K562 (cell line): ENCODE measurements around the gene DOCK1. TPM values are rescaled to one million over a fixed set of nuclear protein-coding genes. Genes with fewer than 3 reads are reported as not detected.

ENCODE experiments used
- BACH1 ChIP-seq: fragments of 200-800 bp; sonication (Bioruptor generic); IDR thresholded peaks from 2 replicates; pipeline ENCODE4 v1.6.1; 2016; ENCODE audit warnings: missing genetic modification characterization, missing compliant biosample characterization
- TEAD4 ChIP-seq, 2 experiments: sonication (generic) in 1 of 2; formaldehyde crosslinking in 1 of 2; IDR thresholded peaks; 2 replicates each; pipeline versions ENCODE4 v1.6.1 to v1.8.0; 2012 to 2022; ENCODE audit warnings: borderline replicate concordance in 1 of 2, inconsistent platforms in 1 of 2, low read length in 1 of 2, mild to moderate bottlenecking in 1 of 2, missing genetic modification reagents in 1 of 2
- ZNF263 ChIP-seq: sonication (generic); formaldehyde crosslinking; IDR thresholded peaks from 2 replicates; pipeline ENCODE4 v1.8.0; 2022; ENCODE audit warnings: mild to moderate bottlenecking, missing genetic modification reagents, borderline replicate concordance
- ZNF408 ChIP-seq: fragments of 250-450 bp; sonication (Bioruptor Pico); IDR thresholded peaks from 2 replicates; pipeline ENCODE4 v1.4.0; 2020; ENCODE audit warnings: low read depth, mild to moderate bottlenecking, moderate library complexity
- ZNF75A ChIP-seq: fragments of 450-650 bp; formaldehyde crosslinking; IDR thresholded peaks from 2 replicates; pipeline ENCODE4 v1.4.0; 2020; ENCODE audit warnings: mild to moderate bottlenecking
- polyA plus RNA-seq, 8 experiments: library from polyadenylated mRNA; depleted of rRNA in 4 of 8; stranded (reverse) in 5 of 8; unstranded in 3 of 8; fragments of >200 nt; fragmentation: Nextera tagmentation in 2 of 8; fragmentation: Illumina TruSeq in 1 of 8; extraction: Ambion mirVana in 2 of 8; extraction: Trizol in 1 of 8; gene quantifications; 2 replicates each; pipeline versions ENCODE4 v1.2.1 to v1.2.3, GENCODE V29; 2011 to 2014; ENCODE audit warnings: inconsistent platforms in 1 of 8, missing spikeins in 1 of 8
- total RNA-seq, 7 experiments: library from RNA; depleted of rRNA in 6 of 7; stranded (reverse); fragments of >200 nt in 6 of 7; fragmentation: Illumina TruSeq in 2 of 7; extraction: Trizol in 2 of 7; gene quantifications; 2 replicates each; pipeline versions ENCODE4 v1.2.1 to v1.2.3, GENCODE V29; 2011 to 2021; ENCODE audit warnings: low replicate concordance in 1 of 7
- TF ChIP-seq, protein P1 (sequence below): fragments of 450-650 bp; IDR thresholded peaks from 2 replicates; pipeline ENCODE4 v1.6.1; 2016; ENCODE audit warnings: low read depth
- TF ChIP-seq, protein P2 (sequence below), 2 experiments: IDR thresholded peaks in 1 of 2; conservative IDR thresholded peaks in 1 of 2; 2 replicates each; pipeline ENCODE4 v1.6.1; 2016; ENCODE audit warnings: low read depth in 2 of 2, mild to moderate bottlenecking in 1 of 2, missing compliant biosample characterization in 1 of 2, missing genetic modification characterization in 1 of 2, moderate library complexity in 1 of 2
- TF ChIP-seq, protein P3 (sequence below): sonication (generic); IDR thresholded peaks from 2 replicates; pipeline ENCODE4 v1.6.1; 2016
- TF ChIP-seq, protein P4 (sequence below): fragments of 450-650 bp; IDR thresholded peaks from 2 replicates; pipeline ENCODE4 v1.6.1; 2017; ENCODE audit warnings: antibody characterized with exemption
- TF ChIP-seq, protein P5 (sequence below): fragments of 450-650 bp; formaldehyde crosslinking; IDR thresholded peaks from 2 replicates; pipeline ENCODE4 v1.4.0; 2022; ENCODE audit warnings: missing genetic modification characterization

The DOCK1 gene
- total and polyA plus RNA-seq, 9 of the 15 experiments (the other 6 are each of a cell fraction or from before 2014, with no cell fraction given): 0.31 TPM; not detected in 8

DNA sequence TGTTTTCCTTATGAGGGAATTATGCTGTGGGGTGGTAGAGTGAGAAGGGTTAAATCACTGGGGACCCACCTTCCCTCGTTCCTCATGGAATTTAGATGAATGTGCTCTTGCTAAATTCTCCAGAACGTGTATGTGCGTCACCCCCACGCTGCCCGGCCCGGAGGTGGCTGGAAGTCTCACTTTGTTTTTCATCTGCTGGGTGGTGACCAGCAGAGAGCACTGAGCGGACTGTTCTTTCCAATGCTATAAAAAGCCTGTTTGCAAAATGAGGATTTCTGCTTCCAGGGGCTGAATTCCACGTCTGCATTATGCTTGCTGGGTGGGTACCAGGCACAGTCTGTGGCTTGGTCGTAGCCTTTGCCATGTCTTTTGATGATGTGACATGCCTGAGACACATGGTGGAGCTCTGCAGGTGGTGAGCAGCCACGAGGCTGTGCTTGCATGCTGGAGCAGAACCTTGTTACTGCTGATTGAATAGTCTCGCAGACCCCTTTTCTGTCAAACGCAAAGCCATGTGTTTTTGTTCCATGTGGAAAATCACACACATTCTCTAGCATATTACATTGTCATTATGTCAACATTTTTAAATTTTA is 323.1 kb downstream of the DOCK1 start (continued):
- TF ChIP-seq, protein P1, sequence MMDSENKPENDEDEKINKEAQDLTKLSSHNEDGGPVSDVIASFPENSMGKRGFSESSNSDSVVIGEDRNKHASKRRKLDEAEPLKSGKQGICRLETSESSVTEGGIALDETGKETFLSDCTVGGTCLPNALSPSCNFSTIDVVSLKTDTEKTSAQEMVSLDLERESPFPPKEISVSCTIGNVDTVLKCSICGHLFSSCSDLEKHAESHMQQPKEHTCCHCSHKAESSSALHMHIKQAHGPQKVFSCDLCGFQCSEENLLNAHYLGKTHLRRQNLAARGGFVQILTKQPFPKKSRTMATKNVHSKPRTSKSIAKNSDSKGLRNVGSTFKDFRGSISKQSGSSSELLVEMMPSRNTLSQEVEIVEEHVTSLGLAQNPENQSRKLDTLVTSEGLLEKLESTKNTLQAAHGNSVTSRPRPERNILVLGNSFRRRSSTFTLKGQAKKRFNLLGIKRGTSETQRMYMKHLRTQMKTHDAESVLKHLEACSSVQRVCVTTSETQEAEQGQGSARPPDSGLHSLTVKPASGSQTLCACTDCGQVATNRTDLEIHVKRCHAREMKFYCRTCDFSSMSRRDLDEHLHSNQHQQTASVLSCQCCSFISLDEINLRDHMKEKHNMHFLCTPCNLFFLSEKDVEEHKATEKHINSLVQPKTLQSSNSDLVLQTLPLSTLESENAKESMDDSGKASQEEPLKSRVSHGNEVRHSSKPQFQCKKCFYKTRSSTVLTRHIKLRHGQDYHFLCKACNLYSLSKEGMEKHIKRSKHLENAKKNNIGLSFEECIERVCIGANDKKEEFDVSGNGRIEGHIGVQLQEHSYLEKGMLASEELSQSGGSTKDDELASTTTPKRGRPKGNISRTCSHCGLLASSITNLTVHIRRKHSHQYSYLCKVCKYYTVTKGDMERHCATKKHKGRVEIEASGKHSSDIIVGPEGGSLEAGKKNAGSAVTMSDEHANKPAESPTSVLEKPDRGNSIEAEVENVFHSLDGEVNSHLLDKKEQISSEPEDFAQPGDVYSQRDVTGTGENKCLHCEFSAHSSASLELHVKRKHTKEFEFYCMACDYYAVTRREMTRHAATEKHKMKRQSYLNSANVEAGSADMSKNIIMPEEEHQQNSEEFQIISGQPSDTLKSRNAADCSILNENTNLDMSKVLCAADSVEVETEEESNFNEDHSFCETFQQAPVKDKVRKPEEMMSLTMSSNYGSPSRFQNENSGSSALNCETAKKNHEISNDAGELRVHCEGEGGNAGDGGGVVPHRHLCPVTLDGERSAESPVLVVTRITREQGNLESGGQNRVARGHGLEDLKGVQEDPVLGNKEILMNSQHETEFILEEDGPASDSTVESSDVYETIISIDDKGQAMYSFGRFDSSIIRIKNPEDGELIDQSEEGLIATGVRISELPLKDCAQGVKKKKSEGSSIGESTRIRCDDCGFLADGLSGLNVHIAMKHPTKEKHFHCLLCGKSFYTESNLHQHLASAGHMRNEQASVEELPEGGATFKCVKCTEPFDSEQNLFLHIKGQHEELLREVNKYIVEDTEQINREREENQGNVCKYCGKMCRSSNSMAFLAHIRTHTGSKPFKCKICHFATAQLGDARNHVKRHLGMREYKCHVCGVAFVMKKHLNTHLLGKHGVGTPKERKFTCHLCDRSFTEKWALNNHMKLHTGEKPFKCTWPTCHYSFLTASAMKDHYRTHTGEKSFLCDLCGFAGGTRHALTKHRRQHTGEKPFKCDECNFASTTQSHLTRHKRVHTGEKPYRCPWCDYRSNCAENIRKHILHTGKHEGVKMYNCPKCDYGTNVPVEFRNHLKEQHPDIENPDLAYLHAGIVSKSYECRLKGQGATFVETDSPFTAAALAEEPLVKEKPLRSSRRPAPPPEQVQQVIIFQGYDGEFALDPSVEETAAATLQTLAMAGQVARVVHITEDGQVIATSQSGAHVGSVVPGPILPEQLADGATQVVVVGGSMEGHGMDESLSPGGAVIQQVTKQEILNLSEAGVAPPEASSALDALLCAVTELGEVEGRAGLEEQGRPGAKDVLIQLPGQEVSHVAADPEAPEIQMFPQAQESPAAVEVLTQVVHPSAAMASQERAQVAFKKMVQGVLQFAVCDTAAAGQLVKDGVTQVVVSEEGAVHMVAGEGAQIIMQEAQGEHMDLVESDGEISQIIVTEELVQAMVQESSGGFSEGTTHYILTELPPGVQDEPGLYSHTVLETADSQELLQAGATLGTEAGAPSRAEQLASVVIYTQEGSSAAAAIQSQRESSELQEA: no peak
- TF ChIP-seq, protein P2, sequence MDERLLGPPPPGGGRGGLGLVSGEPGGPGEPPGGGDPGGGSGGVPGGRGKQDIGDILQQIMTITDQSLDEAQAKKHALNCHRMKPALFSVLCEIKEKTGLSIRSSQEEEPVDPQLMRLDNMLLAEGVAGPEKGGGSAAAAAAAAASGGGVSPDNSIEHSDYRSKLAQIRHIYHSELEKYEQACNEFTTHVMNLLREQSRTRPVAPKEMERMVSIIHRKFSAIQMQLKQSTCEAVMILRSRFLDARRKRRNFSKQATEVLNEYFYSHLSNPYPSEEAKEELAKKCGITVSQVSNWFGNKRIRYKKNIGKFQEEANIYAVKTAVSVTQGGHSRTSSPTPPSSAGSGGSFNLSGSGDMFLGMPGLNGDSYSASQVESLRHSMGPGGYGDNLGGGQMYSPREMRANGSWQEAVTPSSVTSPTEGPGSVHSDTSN (CRISPR knock-in tag; IDR thresholded peaks at IDR 0.05; ENCODE audit: low read depth): no peak
- TF ChIP-seq, protein P2 (tag; conservative IDR thresholded peaks at IDR 0.05; ENCODE audit: low read depth): no peak
- no peak for TF ChIP-seq ZNF75A (CRISPR knock-in tag)
- no peak for TF ChIP-seq TEAD4 (IDR thresholded peaks at IDR 0.05; ENCODE audit: low read length)
- no peak for TF ChIP-seq TEAD4 (CRISPR knock-in tag; IDR thresholded peaks at IDR 0.05; ENCODE audit: borderline replicate concordance)
- TF ChIP-seq BACH1 (tag): no peak
- TF ChIP-seq, protein P3, sequence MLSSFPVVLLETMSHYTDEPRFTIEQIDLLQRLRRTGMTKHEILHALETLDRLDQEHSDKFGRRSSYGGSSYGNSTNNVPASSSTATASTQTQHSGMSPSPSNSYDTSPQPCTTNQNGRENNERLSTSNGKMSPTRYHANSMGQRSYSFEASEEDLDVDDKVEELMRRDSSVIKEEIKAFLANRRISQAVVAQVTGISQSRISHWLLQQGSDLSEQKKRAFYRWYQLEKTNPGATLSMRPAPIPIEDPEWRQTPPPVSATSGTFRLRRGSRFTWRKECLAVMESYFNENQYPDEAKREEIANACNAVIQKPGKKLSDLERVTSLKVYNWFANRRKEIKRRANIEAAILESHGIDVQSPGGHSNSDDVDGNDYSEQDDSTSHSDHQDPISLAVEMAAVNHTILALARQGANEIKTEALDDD: no peak
- TF ChIP-seq, protein P4, sequence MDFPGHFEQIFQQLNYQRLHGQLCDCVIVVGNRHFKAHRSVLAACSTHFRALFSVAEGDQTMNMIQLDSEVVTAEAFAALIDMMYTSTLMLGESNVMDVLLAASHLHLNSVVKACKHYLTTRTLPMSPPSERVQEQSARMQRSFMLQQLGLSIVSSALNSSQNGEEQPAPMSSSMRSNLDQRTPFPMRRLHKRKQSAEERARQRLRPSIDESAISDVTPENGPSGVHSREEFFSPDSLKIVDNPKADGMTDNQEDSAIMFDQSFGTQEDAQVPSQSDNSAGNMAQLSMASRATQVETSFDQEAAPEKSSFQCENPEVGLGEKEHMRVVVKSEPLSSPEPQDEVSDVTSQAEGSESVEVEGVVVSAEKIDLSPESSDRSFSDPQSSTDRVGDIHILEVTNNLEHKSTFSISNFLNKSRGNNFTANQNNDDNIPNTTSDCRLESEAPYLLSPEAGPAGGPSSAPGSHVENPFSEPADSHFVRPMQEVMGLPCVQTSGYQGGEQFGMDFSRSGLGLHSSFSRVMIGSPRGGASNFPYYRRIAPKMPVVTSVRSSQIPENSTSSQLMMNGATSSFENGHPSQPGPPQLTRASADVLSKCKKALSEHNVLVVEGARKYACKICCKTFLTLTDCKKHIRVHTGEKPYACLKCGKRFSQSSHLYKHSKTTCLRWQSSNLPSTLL: no peak
- no peak for TF ChIP-seq ZNF408
- TF ChIP-seq, protein P5, sequence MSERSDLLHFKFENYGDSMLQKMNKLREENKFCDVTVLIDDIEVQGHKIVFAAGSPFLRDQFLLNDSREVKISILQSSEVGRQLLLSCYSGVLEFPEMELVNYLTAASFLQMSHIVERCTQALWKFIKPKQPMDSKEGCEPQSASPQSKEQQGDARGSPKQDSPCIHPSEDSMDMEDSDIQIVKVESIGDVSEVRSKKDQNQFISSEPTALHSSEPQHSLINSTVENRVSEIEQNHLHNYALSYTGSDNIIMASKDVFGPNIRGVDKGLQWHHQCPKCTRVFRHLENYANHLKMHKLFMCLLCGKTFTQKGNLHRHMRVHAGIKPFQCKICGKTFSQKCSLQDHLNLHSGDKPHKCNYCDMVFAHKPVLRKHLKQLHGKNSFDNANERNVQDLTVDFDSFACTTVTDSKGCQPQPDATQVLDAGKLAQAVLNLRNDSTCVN (CRISPR knock-in tag): no peak
- no peak for TF ChIP-seq ZNF263 (CRISPR knock-in tag)
